MM.1S (cell line): ENCODE measurements around the gene DNMT3A.

Experiments used
- DNase-seq: peaks from one replicate; pipeline ENCODE4 v3.0.0-alpha.2; 2015
- H2AFZ ChIP-seq: fragments of 300-600 bp; sonication (generic); 2 replicates; pipeline ENCODE4 v1.6.0; 2016; ENCODE audit warnings: antibody characterized with exemption, low read length
- H3F3A ChIP-seq: fragments of 300-600 bp; sonication (generic); 2 replicates; pipeline ENCODE4 v1.6.1; 2016; ENCODE audit warnings: mild to moderate bottlenecking, antibody characterized with exemption, low read length, moderate library complexity, mixed read lengths; ENCODE audit not compliant: insufficient read depth
- H3K27ac ChIP-seq: fragments of 300-600 bp; sonication (generic); 2 replicates; pipeline ENCODE4 v1.5.1; 2016; ENCODE audit warnings: mild to moderate bottlenecking, low read length
- H3K27me3 ChIP-seq: fragments of 300-600 bp; sonication (generic); replicated peaks from 2 replicates; pipeline ENCODE4 v1.6.0; 2016; ENCODE audit warnings: low read length; ENCODE audit not compliant: insufficient read depth
- H3K36me3 ChIP-seq: fragments of 300-600 bp; sonication (generic); replicated peaks from 2 replicates; pipeline ENCODE4 v1.6.1; 2016; ENCODE audit warnings: mild to moderate bottlenecking, low read length, mixed read lengths; ENCODE audit not compliant: insufficient read depth
- H3K4me1 ChIP-seq: fragments of 300-600 bp; sonication (generic); 2 replicates; pipeline ENCODE4 v1.6.1; 2016; ENCODE audit warnings: low read length, mixed read lengths
- H3K4me2 ChIP-seq: fragments of 300-600 bp; sonication (generic); 2 replicates; pipeline ENCODE4 v1.6.0; 2016; ENCODE audit warnings: low read depth, low read length
- H3K4me3 ChIP-seq: fragments of 300-600 bp; sonication (generic); 2 replicates; pipeline ENCODE4 v1.5.1; 2016; ENCODE audit warnings: low read length, mixed read lengths
- H3K79me2 ChIP-seq: fragments of 300-600 bp; sonication (generic); 2 replicates; pipeline ENCODE4 v1.6.1; 2016; ENCODE audit warnings: mixed run types, low read length, mixed read lengths
- H3K9ac ChIP-seq: fragments of 300-600 bp; sonication (generic); 2 replicates; pipeline ENCODE4 v1.6.1; 2016; ENCODE audit warnings: low read length, mixed read lengths
- H3K9me2 ChIP-seq: fragments of 300-600 bp; sonication (generic); replicated peaks from 2 replicates; pipeline ENCODE4 v1.6.1; 2016; ENCODE audit warnings: mild to moderate bottlenecking, low read length, mixed read lengths; ENCODE audit not compliant: insufficient read depth
- H3K9me3 ChIP-seq: fragments of 300-600 bp; sonication (generic); replicated peaks from 2 replicates; pipeline ENCODE4 v1.6.1; 2016; ENCODE audit warnings: mild to moderate bottlenecking, low read length, mixed read lengths; ENCODE audit not compliant: insufficient read depth
- H4K20me1 ChIP-seq: fragments of 300-600 bp; sonication (generic); 2 replicates; pipeline ENCODE4 v1.6.1; 2016; ENCODE audit warnings: mild to moderate bottlenecking, low read length, moderate library complexity, mixed read lengths; ENCODE audit not compliant: insufficient read depth
- EZH2 ChIP-seq: fragments of 300-600 bp; sonication (generic); optimal IDR thresholded peaks from 2 replicates; pipeline ENCODE3; 2017; ENCODE audit warnings: low read depth, mild to moderate bottlenecking, antibody characterized with exemption, low read length, mixed read lengths
- EZH2phosphoT487 ChIP-seq: fragments of 300-600 bp; sonication (generic); IDR thresholded peaks from 2 replicates; pipeline ENCODE4 v1.6.1; 2018; ENCODE audit warnings: antibody characterized with exemption, low read length
- TF ChIP-seq, protein P1 (sequence below): fragments of 300-600 bp; sonication (generic); IDR thresholded peaks from 2 replicates; pipeline ENCODE4 v1.5.1; 2016; ENCODE audit warnings: antibody characterized with exemption, low read length, mixed read lengths

DNMT3A gene

DNA sequence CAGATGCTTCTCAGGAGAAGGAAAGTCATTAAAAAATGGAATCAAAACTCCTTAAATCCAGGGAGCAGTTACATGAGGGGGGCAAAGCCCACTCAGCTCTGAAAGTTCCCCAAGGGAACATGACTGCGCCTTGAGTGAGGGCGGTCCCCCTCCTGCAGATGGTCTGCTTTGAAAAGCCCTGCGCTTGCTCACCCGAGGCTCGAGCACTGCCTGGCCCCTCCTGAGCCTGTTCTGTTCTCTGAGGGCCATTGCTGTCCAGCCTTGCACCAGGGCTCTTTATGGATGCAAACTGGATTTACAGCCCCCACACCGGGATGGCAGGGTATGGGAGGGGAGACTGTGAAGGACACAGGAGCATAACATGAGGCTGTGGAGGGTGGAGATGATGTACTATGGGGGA lies 37.8 kb upstream of the DNMT3A start:
- no peak overlapping the region for H3K4me2 ChIP-seq
- no peak overlapping the region for H3K4me3 ChIP-seq
- no peak overlapping the region for H3K9ac ChIP-seq
- no peaks in the 10 kb centered on the region for H3K9me3 ChIP-seq
- H3F3A ChIP-seq = peaks cover 25% of the 10 kb centered on the region
- DNase-seq = no peak
- no peak for TF ChIP-seq EZH2
- TF ChIP-seq EZH2phosphoT487 = no peak
- TF ChIP-seq, protein P1, sequence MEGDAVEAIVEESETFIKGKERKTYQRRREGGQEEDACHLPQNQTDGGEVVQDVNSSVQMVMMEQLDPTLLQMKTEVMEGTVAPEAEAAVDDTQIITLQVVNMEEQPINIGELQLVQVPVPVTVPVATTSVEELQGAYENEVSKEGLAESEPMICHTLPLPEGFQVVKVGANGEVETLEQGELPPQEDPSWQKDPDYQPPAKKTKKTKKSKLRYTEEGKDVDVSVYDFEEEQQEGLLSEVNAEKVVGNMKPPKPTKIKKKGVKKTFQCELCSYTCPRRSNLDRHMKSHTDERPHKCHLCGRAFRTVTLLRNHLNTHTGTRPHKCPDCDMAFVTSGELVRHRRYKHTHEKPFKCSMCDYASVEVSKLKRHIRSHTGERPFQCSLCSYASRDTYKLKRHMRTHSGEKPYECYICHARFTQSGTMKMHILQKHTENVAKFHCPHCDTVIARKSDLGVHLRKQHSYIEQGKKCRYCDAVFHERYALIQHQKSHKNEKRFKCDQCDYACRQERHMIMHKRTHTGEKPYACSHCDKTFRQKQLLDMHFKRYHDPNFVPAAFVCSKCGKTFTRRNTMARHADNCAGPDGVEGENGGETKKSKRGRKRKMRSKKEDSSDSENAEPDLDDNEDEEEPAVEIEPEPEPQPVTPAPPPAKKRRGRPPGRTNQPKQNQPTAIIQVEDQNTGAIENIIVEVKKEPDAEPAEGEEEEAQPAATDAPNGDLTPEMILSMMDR = no peak
- H3K27ac ChIP-seq = peak overlapping the region; percentile 65; the same call in 1 of the 2 replicates
- H2AFZ ChIP-seq = no peak overlapping the region
- no peaks in the 10 kb centered on the region for H4K20me1 ChIP-seq
- no peaks in the 10 kb centered on the region for H3K36me3 ChIP-seq
- H3K4me1 ChIP-seq = peaks cover 45% of the 10 kb centered on the region
- H3K27me3 ChIP-seq = no peaks in the 10 kb centered on the region
- H3K9me2 ChIP-seq = no peaks in the 10 kb centered on the region
- H3K79me2 ChIP-seq = 0 out of 2 replicates have a peak, but pooled peaks cover 2% of the 10 kb centered on the region

DNA sequence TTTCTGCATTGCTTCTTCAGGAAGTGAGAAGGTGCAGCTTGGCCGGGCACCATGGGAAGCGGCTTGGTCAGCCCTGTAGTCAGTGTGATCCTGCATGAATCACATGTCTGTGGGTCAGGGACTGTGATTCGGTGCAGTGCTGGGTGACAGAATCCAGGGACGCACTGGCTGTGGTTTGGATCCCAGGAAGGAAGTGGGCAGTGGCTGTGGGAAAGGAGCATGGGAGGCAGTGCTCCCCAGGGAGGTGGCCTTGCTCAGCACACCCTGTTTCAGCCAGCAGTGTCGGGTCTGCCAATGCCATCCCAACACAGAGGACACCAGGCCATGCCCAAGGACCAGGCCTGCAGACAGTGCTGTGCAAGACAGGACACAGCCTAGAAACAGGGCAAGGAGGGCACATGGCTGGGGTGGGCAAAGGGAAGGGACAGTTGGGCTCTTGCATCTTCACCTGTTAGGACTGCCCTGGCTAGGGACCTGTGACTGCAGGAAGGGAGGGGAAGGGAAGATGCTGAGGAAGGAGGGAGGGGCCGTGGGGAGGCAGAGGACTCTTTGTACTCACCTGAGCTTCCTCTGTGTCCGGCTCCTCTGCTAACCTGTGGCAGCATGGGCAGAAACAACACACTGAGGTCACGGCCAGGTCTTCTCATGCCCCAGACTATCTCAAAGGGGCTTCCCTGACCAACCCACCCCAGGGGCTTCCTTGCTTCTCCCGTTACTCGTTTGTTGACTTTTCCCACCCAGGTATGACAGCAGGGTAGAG lies 37.2 kb upstream of the DNMT3A start:
- H3K4me3 ChIP-seq = no peak overlapping the region
- no peaks in the 10 kb centered on the region for H3K27me3 ChIP-seq
- no peak for DNase-seq
- H3K4me1 ChIP-seq = peaks cover 45% of the 10 kb centered on the region
- no peaks in the 10 kb centered on the region for H3K9me3 ChIP-seq
- TF ChIP-seq EZH2 = no peak
- TF ChIP-seq EZH2phosphoT487 = no peak
- TF ChIP-seq, protein P1 = no peak
- no peak overlapping the region for H3K4me2 ChIP-seq
- no peaks in the 10 kb centered on the region for H3K36me3 ChIP-seq
- H3K9ac ChIP-seq = no peak overlapping the region
- H3K79me2 ChIP-seq = 0 out of 2 replicates have a peak, but pooled peaks cover 2% of the 10 kb centered on the region
- peaks cover 25% of the 10 kb centered on the region for H3F3A ChIP-seq
- H2AFZ ChIP-seq = no peak overlapping the region
- H3K27ac ChIP-seq = peak overlapping the region; percentile 65; the same call in 1 of the 2 replicates
- H4K20me1 ChIP-seq = no peaks in the 10 kb centered on the region
- no peaks in the 10 kb centered on the region for H3K9me2 ChIP-seq

DNA sequence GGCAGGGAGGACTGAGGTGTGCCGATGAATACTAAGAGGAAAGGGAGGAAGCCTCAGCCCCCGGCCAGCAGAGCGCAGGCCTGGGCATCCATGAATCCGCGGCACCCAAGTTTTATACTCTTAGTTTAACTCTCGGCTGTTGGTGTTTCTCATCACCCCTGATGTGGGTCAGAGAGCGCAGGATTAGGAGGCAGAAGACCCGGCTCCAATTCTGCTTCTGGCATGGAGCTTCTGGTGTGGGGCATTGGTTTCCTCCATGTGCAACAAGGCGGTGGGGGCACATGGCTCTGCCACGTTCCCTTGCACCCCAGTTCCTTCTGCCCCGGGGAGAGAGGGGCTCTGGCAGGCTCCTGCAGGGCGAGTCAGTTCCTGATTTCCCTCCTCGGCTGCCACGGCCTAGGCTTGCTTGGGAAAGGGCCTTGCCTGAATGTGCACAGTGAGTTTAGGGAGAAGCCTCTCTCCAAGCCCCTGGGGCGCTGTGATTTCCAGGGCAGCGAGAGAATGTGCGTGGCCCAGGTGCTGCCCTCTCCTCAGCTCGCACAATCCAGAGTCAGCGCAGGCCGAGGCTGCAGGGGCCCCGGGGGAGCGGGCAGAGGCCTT lies 36.2 kb upstream of the DNMT3A start:
- Histone ChIP-seq H3K9me2 (no peaks in the 10 kb centered on the region), H3K9ac (no peak overlapping the region), H3F3A (peaks cover 25% of the 10 kb centered on the region), H3K4me2 (no peak overlapping the region), H3K4me1 (peaks cover 45% of the 10 kb centered on the region), H3K79me2 (0 out of 2 replicates have a peak, but pooled peaks cover 2% of the 10 kb centered on the region), H3K27me3 (no peaks in the 10 kb centered on the region), H3K4me3 (no peak overlapping the region), H3K9me3 (no peaks in the 10 kb centered on the region), H2AFZ (no peak overlapping the region), H3K27ac (peak overlapping the region; percentile 80; the same call in 1 of the 2 replicates), H4K20me1 (no peaks in the 10 kb centered on the region), H3K36me3 (no peaks in the 10 kb centered on the region)
- TF ChIP-seq, protein P1 = no peak
- TF ChIP-seq EZH2 (no peak), EZH2phosphoT487 (no peak)
- DNase-seq = no peak
